Measurements from ENCODE around the gene ARRDC2.
A peak's percentile ranks its signal among the peaks of the same experiment; 100 is the strongest.

Gene ARRDC2

GRCh38 chr19:18053576-18054219 lies 45.7 kb downstream of the ARRDC2 start:
- ChIA-PET POLR2A (no interaction called here), CTCF (no interaction called here)
- DNase-seq (ENCODE audit: extremely low spot score), result no peak
- TF ChIP-seq ELF4 (IDR thresholded peaks at IDR 0.05) (no peak), BHLHE40 (IDR thresholded peaks at IDR 0.05; ENCODE audit: borderline replicate concordance) (no peak), FOXM1 (IDR thresholded peaks at IDR 0.05; ENCODE audit: borderline replicate concordance) (no peak), ZNF384 (IDR thresholded peaks at IDR 0.05) (no peak), FOXA1 (IDR thresholded peaks at IDR 0.05) (no peak), LEF1 (IDR thresholded peaks at IDR 0.05; ENCODE audit: borderline replicate concordance) (no peak), TARDBP (IDR thresholded peaks at IDR 0.05) (no peak), SP1 (IDR thresholded peaks at IDR 0.05) (no peak)

GRCh38 chr19:18055967-18056366 lies 48.0 kb downstream of the ARRDC2 start:
- no peak for DNase-seq (ENCODE audit: extremely low spot score)
- POLR2A ChIA-PET, result interaction anchor here (0.5 kb wide), 1 partner anchor 720 kb away, joined by 3 read pairs; no protein-coding TSS in a partner anchor
- CTCF ChIA-PET, result no interaction called here
- TF ChIP-seq L3MBTL2 (conservative IDR thresholded peaks at IDR 0.05) (no peak), TARDBP (IDR thresholded peaks at IDR 0.05) (no peak), NFRKB (IDR thresholded peaks at IDR 0.05) (no peak), HDGF (IDR thresholded peaks at IDR 0.05; ENCODE audit: borderline replicate concordance) (no peak), LEF1 (IDR thresholded peaks at IDR 0.05; ENCODE audit: borderline replicate concordance) (no peak), PKNOX1 (IDR thresholded peaks at IDR 0.05) (no peak), FOXA1 (IDR thresholded peaks at IDR 0.05) (no peak), BHLHE40 (IDR thresholded peaks at IDR 0.05; ENCODE audit: borderline replicate concordance) (no peak), ARNT (IDR thresholded peaks at IDR 0.05) (no peak), SUZ12 (IDR thresholded peaks at IDR 0.05) (no peak), SP1 (IDR thresholded peaks at IDR 0.05) (no peak), ELF4 (IDR thresholded peaks at IDR 0.05) (no peak), ZNF384 (IDR thresholded peaks at IDR 0.05) (no peak), FOXM1 (IDR thresholded peaks at IDR 0.05; ENCODE audit: borderline replicate concordance) (no peak)

- DNase-seq (ENCODE audit: extremely low spot score), result no peak
- TF ChIP-seq ARNT (IDR thresholded peaks at IDR 0.05), result no peak
- no peak for TF ChIP-seq PKNOX1 (IDR thresholded peaks at IDR 0.05)
- TF ChIP-seq LEF1 (IDR thresholded peaks at IDR 0.05; ENCODE audit: borderline replicate concordance), result no peak
- no peak for TF ChIP-seq TARDBP (IDR thresholded peaks at IDR 0.05)
- no peak for TF ChIP-seq L3MBTL2 (conservative IDR thresholded peaks at IDR 0.05)
- no peak for TF ChIP-seq SP1 (IDR thresholded peaks at IDR 0.05)
- no peak for TF ChIP-seq BHLHE40 (IDR thresholded peaks at IDR 0.05; ENCODE audit: borderline replicate concordance)
- TF ChIP-seq FOXK2 (IDR thresholded peaks at IDR 0.05), result no peak
- TF ChIP-seq ZNF384 (IDR thresholded peaks at IDR 0.05), result no peak
- no peak for TF ChIP-seq ELF4 (IDR thresholded peaks at IDR 0.05)
- no peak for TF ChIP-seq NFRKB (IDR thresholded peaks at IDR 0.05)
- no peak for TF ChIP-seq HDGF (IDR thresholded peaks at IDR 0.05; ENCODE audit: borderline replicate concordance)
- CTCF ChIA-PET, result interaction anchor here (0.5 to 1.9 kb wide), 4 partner anchors 26 to 631 kb away, joined by 3 to 6 read pairs (median 4); partner anchors contain the start of gene ARRDC2
- POLR2A ChIA-PET, result interaction anchor here (1.1 kb wide), 1 partner anchor 50 kb away, joined by 4 read pairs; the partner anchor contains the start of gene ARRDC2
These were observed 49.6 kb downstream of the ARRDC2 start for GRCh38 chr19:18057557-18057956.

- TF ChIP-seq NFRKB (IDR thresholded peaks at IDR 0.05), result no peak
- TF ChIP-seq FOXA1 (IDR thresholded peaks at IDR 0.05), result no peak
- TF ChIP-seq ELF4 (IDR thresholded peaks at IDR 0.05), result no peak
- TF ChIP-seq CTBP1 (IDR thresholded peaks at IDR 0.05; ENCODE audit: borderline replicate concordance), result no peak
- TF ChIP-seq TARDBP (IDR thresholded peaks at IDR 0.05), result no peak
- ChIA-PET POLR2A (interaction anchor here (1.1 to 1.5 kb wide), 3 partner anchors 35 to 223 kb away, joined by 4 to 7 read pairs (median 4); partner anchors contain the start of gene ARRDC2), CTCF (interaction anchor here (0.5 to 1.9 kb wide), 7 partner anchors 27 to 79 kb away, joined by 3 to 6 read pairs (median 4); partner anchors contain the start of gene ARRDC2)
- peak; percentile 87 for DNase-seq (ENCODE audit: extremely low spot score)
These were observed 50.4 kb downstream of the ARRDC2 start for GRCh38 chr19:18058208-18059009.

GRCh38 chr19:18059297-18059696 lies 51.3 kb downstream of the ARRDC2 start:
- DNase-seq (ENCODE audit: extremely low spot score), result no peak
- ChIA-PET POLR2A (interaction anchor here (1.2 to 1.5 kb wide), 2 partner anchors 36 to 222 kb away, joined by 4 to 7 read pairs; no protein-coding TSS in a partner anchor), CTCF (interaction anchor here (0.7 to 2.1 kb wide), 5 partner anchors 50 to 61 kb away, joined by 3 to 9 read pairs (median 3); no protein-coding TSS in a partner anchor)
- TF ChIP-seq ARNT (IDR thresholded peaks at IDR 0.05), result no peak
- TF ChIP-seq NFRKB (IDR thresholded peaks at IDR 0.05), result no peak
- TF ChIP-seq TARDBP (IDR thresholded peaks at IDR 0.05), result no peak
- TF ChIP-seq BHLHE40 (IDR thresholded peaks at IDR 0.05; ENCODE audit: borderline replicate concordance), result no peak
- TF ChIP-seq FOXM1 (IDR thresholded peaks at IDR 0.05; ENCODE audit: borderline replicate concordance), result no peak
- TF ChIP-seq SUZ12 (IDR thresholded peaks at IDR 0.05), result no peak
- no peak for TF ChIP-seq ZNF384 (IDR thresholded peaks at IDR 0.05)
- TF ChIP-seq SP1 (IDR thresholded peaks at IDR 0.05), result no peak
- no peak for TF ChIP-seq HDGF (IDR thresholded peaks at IDR 0.05; ENCODE audit: borderline replicate concordance)
- no peak for TF ChIP-seq LEF1 (IDR thresholded peaks at IDR 0.05; ENCODE audit: borderline replicate concordance)
- TF ChIP-seq FOXA1 (IDR thresholded peaks at IDR 0.05), result no peak
- no peak for TF ChIP-seq ELF4 (IDR thresholded peaks at IDR 0.05)
- no peak for TF ChIP-seq CTBP1 (IDR thresholded peaks at IDR 0.05; ENCODE audit: borderline replicate concordance)
- no peak for TF ChIP-seq PKNOX1 (IDR thresholded peaks at IDR 0.05)
- no peak for TF ChIP-seq FOXK2 (IDR thresholded peaks at IDR 0.05)
- no peak for TF ChIP-seq L3MBTL2 (conservative IDR thresholded peaks at IDR 0.05)

Data from HEK293T (cell line).